Ovary (tissue), 9 donors: Measurements from ENCODE around the gene ASIC4. TPM values are rescaled to one million over a fixed set of nuclear protein-coding genes. Genes with fewer than 3 reads are reported as not detected.

Source experiments
- microRNA-seq, 3 donors: library from miRNA; unstranded; fragments of <30 nt; microRNA quantifications; one replicate each; pipeline versions ENCODE4 to v1.2.0, GENCODE V29; 2019 to 2020
- polyA plus RNA-seq, 2 donors: library from polyadenylated mRNA; stranded (reverse); fragments of 200-250 nt in 1 of 2; fragments of 350-450 nt in 1 of 2; fragmentation: Illumina TruSeq in 1 of 2; extraction: RNeasy Lipid Tissue Mini Kit (QIAGEN cat#74804) in 1 of 2; gene quantifications; one replicate each; pipeline ENCODE4 v1.2.3, GENCODE V29; 2013 to 2014
- small RNA-seq: library from RNA; depleted of rRNA; stranded (forward); fragments of <200 nt; gene quantifications from one replicate; pipeline ENCODE3, GENCODE V24; 2016
- total RNA-seq, 7 donors: library from RNA; depleted of rRNA in 2 of 7; stranded (reverse); fragments of >200 nt in 2 of 7; fragmentation: NEBNext Ultra II Directional in 3 of 7; extraction: Animal tissue kit (Norgen Biotek cat#: 25700) in 3 of 7; gene quantifications; one replicate each; pipeline versions ENCODE4 v1.1.0 to v1.2.4, GENCODE V29; 2016 to 2023
- donor health status: DM: no; HTN: no; CAD: no; lungs with moderate emphysema.
- donor health status: DM: no; HTN: no; CAD: no.
- donor health status: Bipolar disorder and iron deficiency.
- donor health status: DM: yes; HTN: yes; CAD: no.
- donor health status: DM: no; HTN: no; CAD: no.
- donor health status: DM: yes; HTN: yes; CAD: no.

Gene ASIC4
- total and polyA plus RNA-seq, 9 donors, result 0.05 to 0.28 (median 0.17) TPM; not detected in 5

Small RNA genes lying within 50 kb of the gene (microRNA-seq; reads per million reads assigned to microRNA genes)
- gene MIR3132, result 1.1 to 2.8 (median 2.3) reads per million in 3 donors

Small RNA genes lying within 50 kb of the gene (small RNA-seq; reads per million reads assigned to genes)
- gene MIR3132, result not detected

Other genes starting within 250 kb of the ASIC4 start
- gene DNAJB2, start 235.1 kb upstream of the ASIC4 start, total RNA-seq, result 100 to 1,000 TPM in 1 of 7 donors, 10 to 100 TPM in 6; 34.0 to 101 (median 85.7) TPM
- gene DNAJB2, start 235.1 kb upstream of the ASIC4 start, polyA plus RNA-seq, result 10 to 100 TPM; 77.9 to 87.5 TPM
- 1 to 10 TPM in 3 of 7 donors, under 1 TPM in 3, not detected in 1; 0.12 to 2.3 (median 0.82) TPM for gene PTPRN, start 205.1 kb upstream of the ASIC4 start, total RNA-seq
- gene PTPRN, start 205.1 kb upstream of the ASIC4 start, polyA plus RNA-seq, result 1 to 10 TPM in 1 of 2 donors, under 1 TPM in 1; 0.08 to 1.3 TPM
- gene RESP18, start 181.7 kb upstream of the ASIC4 start, total RNA-seq, result not detected
- not detected for gene RESP18, start 181.7 kb upstream of the ASIC4 start, polyA plus RNA-seq
- gene DNPEP, start 126.6 kb upstream of the ASIC4 start, total RNA-seq, result 10 to 100 TPM; 34.7 to 72.9 (median 66.4) TPM
- gene DNPEP, start 126.6 kb upstream of the ASIC4 start, polyA plus RNA-seq, result 10 to 100 TPM; 23.4 to 54.2 TPM
- 1,000 to 10,000 TPM in 1 of 7 donors, 100 to 1,000 TPM in 4, 10 to 100 TPM in 2; 86.5 to 1,061 (median 184) TPM for gene DES, start 96.1 kb upstream of the ASIC4 start, total RNA-seq
- 100 to 1,000 TPM; 149 to 642 TPM for gene DES, start 96.1 kb upstream of the ASIC4 start, polyA plus RNA-seq
- gene SPEG, start 79.6 kb upstream of the ASIC4 start, total RNA-seq, result 10 to 100 TPM; 13.9 to 79.7 (median 29.6) TPM
- 10 to 100 TPM in 1 of 2 donors, 1 to 10 TPM in 1; 9.9 to 31.4 TPM for gene SPEG, start 79.6 kb upstream of the ASIC4 start, polyA plus RNA-seq
- 10 to 100 TPM; 14.2 to 35.7 (median 23.7) TPM for gene GMPPA, start 15.6 kb upstream of the ASIC4 start, total RNA-seq
- 10 to 100 TPM; 20.0 to 33.7 TPM for gene GMPPA, start 15.6 kb upstream of the ASIC4 start, polyA plus RNA-seq
- 100 to 1,000 TPM in 6 of 7 donors, 10 to 100 TPM in 1; 89.4 to 181 (median 135) TPM for gene CHPF, start 29.3 kb downstream of the ASIC4 start, total RNA-seq
- gene CHPF, start 29.3 kb downstream of the ASIC4 start, polyA plus RNA-seq, result 10 to 100 TPM in 1 of 2 donors, 1 to 10 TPM in 1; 4.0 to 76.0 TPM
- 10 to 100 TPM in 6 of 7 donors, 1 to 10 TPM in 1; 5.8 to 22.7 (median 10.7) TPM for gene TMEM198, start 29.5 kb downstream of the ASIC4 start, total RNA-seq
- 1 to 10 TPM in 1 of 2 donors, under 1 TPM in 1; 0.62 to 6.5 TPM for gene TMEM198, start 29.5 kb downstream of the ASIC4 start, polyA plus RNA-seq
- gene OBSL1, start 57.1 kb downstream of the ASIC4 start, total RNA-seq, result 100 to 1,000 TPM; 230 to 740 (median 473) TPM
- 100 to 1,000 TPM in 1 of 2 donors, 10 to 100 TPM in 1; 53.2 to 431 TPM for gene OBSL1, start 57.1 kb downstream of the ASIC4 start, polyA plus RNA-seq
- 100 to 1,000 TPM in 2 of 7 donors, 10 to 100 TPM in 5; 38.4 to 165 (median 78.3) TPM for gene INHA, start 57.8 kb downstream of the ASIC4 start, total RNA-seq
- gene INHA, start 57.8 kb downstream of the ASIC4 start, polyA plus RNA-seq, result 100 to 1,000 TPM in 1 of 2 donors, 10 to 100 TPM in 1; 96.3 to 162 TPM
- gene STK11IP, start 83.4 kb downstream of the ASIC4 start, total RNA-seq, result 10 to 100 TPM; 30.3 to 73.7 (median 43.8) TPM
- 10 to 100 TPM in 1 of 2 donors, 1 to 10 TPM in 1; 9.2 to 46.2 TPM for gene STK11IP, start 83.4 kb downstream of the ASIC4 start, polyA plus RNA-seq
- 100 to 1,000 TPM in 4 of 7 donors, 10 to 100 TPM in 3; 29.6 to 232 (median 106) TPM for gene SLC4A3, start 113.1 kb downstream of the ASIC4 start, total RNA-seq
- 10 to 100 TPM in 1 of 2 donors, 1 to 10 TPM in 1; 5.3 to 83.6 TPM for gene SLC4A3, start 113.1 kb downstream of the ASIC4 start, polyA plus RNA-seq